ENCODE results near the gene ANXA5.

ANXA5 gene

GRCh38 chr4:121739575-121739974 lies 42.8 kb upstream of the ANXA5 start:
- no peaks in the 10 kb centered on the region for H3K27me3 ChIP-seq (ENCODE audit: insufficient read depth, low read depth)
- no peaks in the 10 kb centered on the region for H3K79me2 ChIP-seq (ENCODE audit: insufficient read depth, low read depth)
- no peaks in the 10 kb centered on the region for H3K4me1 ChIP-seq (ENCODE audit: low read depth, poor library complexity, severe bottlenecking)
- no peak overlapping the region for H3K27ac ChIP-seq
- no peak overlapping the region for H3K4me2 ChIP-seq
- H3K36me3 ChIP-seq (ENCODE audit: insufficient read depth): no peaks in the 10 kb centered on the region
- TF ChIP-seq, protein P1, sequence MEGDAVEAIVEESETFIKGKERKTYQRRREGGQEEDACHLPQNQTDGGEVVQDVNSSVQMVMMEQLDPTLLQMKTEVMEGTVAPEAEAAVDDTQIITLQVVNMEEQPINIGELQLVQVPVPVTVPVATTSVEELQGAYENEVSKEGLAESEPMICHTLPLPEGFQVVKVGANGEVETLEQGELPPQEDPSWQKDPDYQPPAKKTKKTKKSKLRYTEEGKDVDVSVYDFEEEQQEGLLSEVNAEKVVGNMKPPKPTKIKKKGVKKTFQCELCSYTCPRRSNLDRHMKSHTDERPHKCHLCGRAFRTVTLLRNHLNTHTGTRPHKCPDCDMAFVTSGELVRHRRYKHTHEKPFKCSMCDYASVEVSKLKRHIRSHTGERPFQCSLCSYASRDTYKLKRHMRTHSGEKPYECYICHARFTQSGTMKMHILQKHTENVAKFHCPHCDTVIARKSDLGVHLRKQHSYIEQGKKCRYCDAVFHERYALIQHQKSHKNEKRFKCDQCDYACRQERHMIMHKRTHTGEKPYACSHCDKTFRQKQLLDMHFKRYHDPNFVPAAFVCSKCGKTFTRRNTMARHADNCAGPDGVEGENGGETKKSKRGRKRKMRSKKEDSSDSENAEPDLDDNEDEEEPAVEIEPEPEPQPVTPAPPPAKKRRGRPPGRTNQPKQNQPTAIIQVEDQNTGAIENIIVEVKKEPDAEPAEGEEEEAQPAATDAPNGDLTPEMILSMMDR (conservative IDR thresholded peaks at IDR 0.05; ENCODE audit: low read depth, low read length): no peak
- no peak overlapping the region for H2AFZ ChIP-seq (ENCODE audit: low read depth)
- H3K9ac ChIP-seq: no peak overlapping the region
- no peak overlapping the region for H3K4me3 ChIP-seq (IDR thresholded peaks at IDR 0.05; ENCODE audit: insufficient read depth, low read depth, low read length)
- H4K20me1 ChIP-seq (ENCODE audit: insufficient read depth): no peaks in the 10 kb centered on the region

- Histone ChIP-seq H3K4me3 (IDR thresholded peaks at IDR 0.05; ENCODE audit: insufficient read depth, low read depth, low read length) (no peak overlapping the region), H3K27me3 (ENCODE audit: insufficient read depth, low read depth) (no peaks in the 10 kb centered on the region), H3K79me2 (ENCODE audit: insufficient read depth, low read depth) (no peaks in the 10 kb centered on the region), H3K27ac (no peak overlapping the region), H3K9ac (no peak overlapping the region), H3K36me3 (ENCODE audit: insufficient read depth) (no peaks in the 10 kb centered on the region), H3K4me1 (ENCODE audit: low read depth, poor library complexity, severe bottlenecking) (no peaks in the 10 kb centered on the region), H3K4me2 (no peak overlapping the region), H4K20me1 (ENCODE audit: insufficient read depth) (no peaks in the 10 kb centered on the region), H2AFZ (ENCODE audit: low read depth) (no peak overlapping the region)
- TF ChIP-seq, protein P1 (conservative IDR thresholded peaks at IDR 0.05; ENCODE audit: low read depth, low read length): no peak
Observed at GRCh38 chr4:121738780-121739535, 42.2 kb upstream of the ANXA5 start.

DNA sequence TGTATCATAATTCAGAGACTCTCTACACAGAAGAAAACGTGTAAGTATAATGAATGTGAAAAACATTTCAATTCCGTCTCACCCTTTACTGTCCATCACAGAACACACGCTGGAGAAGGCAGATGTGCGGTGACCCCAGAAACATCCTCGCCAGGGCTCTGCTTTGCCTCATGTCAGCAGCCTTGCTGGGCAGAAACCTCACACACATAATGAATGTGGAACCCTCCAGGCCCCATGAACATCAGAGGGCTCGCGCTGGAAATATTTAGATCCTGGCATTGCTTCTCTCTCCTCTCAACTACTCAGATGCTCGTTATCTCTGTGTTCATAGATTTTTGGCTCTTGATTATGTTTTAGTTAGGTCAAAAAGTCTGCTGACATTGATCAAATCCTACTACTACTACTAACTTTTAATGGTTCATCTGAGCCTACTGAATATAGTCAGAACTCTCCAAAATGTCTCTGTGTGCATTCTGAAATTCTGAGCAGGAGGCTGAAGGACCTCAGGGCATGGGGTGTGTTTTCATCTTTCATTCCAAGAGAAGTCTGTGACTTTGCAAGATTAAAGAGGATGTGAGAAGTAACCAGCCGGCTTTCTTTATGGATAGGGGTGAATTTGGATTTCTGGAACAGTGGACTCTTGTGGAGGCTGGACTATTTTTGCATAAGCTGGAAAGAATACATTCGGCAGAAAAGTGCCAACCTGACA lies 41.2 kb upstream of the ANXA5 start:
- Histone ChIP-seq H3K4me2 (no peak overlapping the region), H4K20me1 (ENCODE audit: insufficient read depth) (no peaks in the 10 kb centered on the region), H3K9ac (no peak overlapping the region), H3K27ac (no peak overlapping the region), H2AFZ (ENCODE audit: low read depth) (no peak overlapping the region), H3K36me3 (ENCODE audit: insufficient read depth) (no peaks in the 10 kb centered on the region), H3K27me3 (ENCODE audit: insufficient read depth, low read depth) (no peaks in the 10 kb centered on the region), H3K4me1 (ENCODE audit: low read depth, poor library complexity, severe bottlenecking) (no peaks in the 10 kb centered on the region), H3K79me2 (ENCODE audit: insufficient read depth, low read depth) (no peaks in the 10 kb centered on the region), H3K4me3 (IDR thresholded peaks at IDR 0.05; ENCODE audit: insufficient read depth, low read depth, low read length) (no peak overlapping the region)
- TF ChIP-seq, protein P1 (conservative IDR thresholded peaks at IDR 0.05; ENCODE audit: low read depth, low read length): no peak

DNA sequence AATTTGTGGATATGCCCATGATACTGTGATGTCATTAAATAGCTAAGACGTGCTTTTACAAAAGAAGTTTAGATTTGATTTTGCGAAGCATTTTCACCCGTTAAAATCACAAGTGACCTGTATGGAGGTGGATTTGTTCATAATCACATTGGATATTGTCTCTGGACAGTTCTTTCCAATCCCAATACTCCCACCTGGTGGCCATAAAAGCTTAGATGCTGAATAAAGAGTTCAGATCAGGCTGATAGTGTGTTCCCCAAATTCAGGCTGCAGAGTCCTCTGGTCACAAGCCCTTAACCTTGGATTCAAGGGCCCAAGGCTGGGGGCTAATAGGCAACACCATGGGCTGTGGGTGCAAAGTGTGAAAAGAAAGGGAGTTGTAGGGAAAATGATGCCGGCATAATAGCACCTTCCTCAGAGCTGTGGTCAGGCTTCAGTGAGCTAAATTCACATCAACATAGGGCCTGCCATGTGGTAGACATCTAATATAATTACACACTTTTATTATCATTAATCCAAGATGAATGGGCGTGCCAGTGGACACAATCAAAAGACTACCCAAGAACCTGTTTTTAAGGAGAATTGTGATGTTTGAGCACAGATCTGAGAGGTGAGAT lies 40.1 kb upstream of the ANXA5 start:
- no peak overlapping the region for H2AFZ ChIP-seq (ENCODE audit: low read depth)
- no peaks in the 10 kb centered on the region for H3K79me2 ChIP-seq (ENCODE audit: insufficient read depth, low read depth)
- H3K9ac ChIP-seq: no peak overlapping the region

More for the DNA sequence above, 40.1 kb upstream of the ANXA5 start:
- Histone ChIP-seq H3K36me3 (ENCODE audit: insufficient read depth) (no peaks in the 10 kb centered on the region), H3K4me3 (IDR thresholded peaks at IDR 0.05; ENCODE audit: insufficient read depth, low read depth, low read length) (no peak overlapping the region), H3K4me2 (no peak overlapping the region), H3K4me1 (ENCODE audit: low read depth, poor library complexity, severe bottlenecking) (no peaks in the 10 kb centered on the region), H3K27me3 (ENCODE audit: insufficient read depth, low read depth) (no peaks in the 10 kb centered on the region), H4K20me1 (ENCODE audit: insufficient read depth) (no peaks in the 10 kb centered on the region), H3K27ac (no peak overlapping the region)
- TF ChIP-seq, protein P1 (conservative IDR thresholded peaks at IDR 0.05; ENCODE audit: low read depth, low read length): peak; percentile 72
